HPDE6-E6E7 (cell line): ENCODE measurements around the gene GGN.
"Not testable (repeated sequence)": the region's sequence is repeated elsewhere in the genome, so short reads cannot be mapped to it uniquely, and the experiment has no call there.

Experiments used
- DNase-seq: peaks from one replicate; pipeline ENCODE4 v3.0.0; 2011; ENCODE audit warnings: missing footprints; ENCODE audit errors: extremely low spot score

Gene GGN

DNA sequence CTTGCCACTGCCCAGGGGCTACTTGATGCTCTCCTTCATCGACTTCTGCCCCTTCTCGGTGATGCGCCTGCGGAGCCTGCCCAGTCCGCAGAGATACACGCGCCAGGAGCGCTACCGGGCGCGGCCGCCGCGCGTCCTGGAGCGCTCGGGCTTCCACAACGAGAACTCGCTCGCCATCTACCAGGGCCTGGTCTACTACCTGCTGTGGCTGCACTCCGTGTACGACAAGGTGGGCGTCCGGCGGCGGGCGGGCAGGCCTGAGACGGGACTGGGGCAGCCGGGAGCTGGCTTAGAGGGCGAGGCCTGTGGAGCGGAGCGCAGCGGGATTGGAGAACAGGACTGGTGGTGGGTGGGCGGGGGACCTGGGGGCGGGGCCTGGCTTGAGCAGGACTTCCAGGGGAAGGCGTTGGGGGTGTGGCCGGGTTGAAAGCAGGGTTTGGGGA lies 26.2 kb downstream of the GGN start:
- DNase-seq = peak; percentile 95

DNA sequence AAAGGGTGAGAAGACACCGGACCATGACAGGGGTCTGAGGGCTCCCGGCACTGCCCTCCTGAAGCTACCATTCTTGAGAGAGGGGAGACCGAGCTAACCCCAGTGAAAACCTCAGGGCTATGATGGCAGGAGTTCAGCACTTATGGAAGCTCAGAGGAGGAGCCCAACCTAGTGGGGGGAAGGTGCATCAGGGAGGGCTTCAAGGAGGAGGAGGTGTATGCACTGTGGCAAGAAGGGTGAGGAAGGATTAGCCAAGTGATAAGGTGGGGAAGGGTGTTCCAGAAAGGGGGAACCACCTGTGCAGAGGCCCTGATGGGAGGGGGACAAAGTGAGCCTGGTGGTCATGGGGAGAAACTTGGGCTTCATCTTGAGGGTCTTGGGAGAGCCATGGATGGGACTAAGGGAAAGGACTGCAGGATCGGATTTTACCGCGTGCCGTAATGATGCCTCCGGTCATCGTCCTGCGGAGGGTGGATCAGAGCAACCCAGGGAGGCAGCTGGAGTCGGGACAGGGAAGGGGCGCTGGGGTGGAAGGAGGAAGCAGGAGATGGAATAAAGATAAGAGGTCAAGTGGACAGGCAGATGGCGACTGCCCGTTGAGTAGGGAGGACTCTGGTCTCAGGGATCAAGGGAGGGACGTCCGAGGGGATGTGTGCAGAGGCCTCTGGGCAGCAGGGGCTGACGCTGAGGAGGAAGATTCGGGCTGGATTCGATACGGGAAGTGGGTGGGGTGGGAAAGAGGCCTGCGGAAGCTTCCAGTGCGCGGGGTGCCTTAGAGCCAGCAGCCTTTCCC lies 26.8 kb downstream of the GGN start:
- no peak for DNase-seq

DNA sequence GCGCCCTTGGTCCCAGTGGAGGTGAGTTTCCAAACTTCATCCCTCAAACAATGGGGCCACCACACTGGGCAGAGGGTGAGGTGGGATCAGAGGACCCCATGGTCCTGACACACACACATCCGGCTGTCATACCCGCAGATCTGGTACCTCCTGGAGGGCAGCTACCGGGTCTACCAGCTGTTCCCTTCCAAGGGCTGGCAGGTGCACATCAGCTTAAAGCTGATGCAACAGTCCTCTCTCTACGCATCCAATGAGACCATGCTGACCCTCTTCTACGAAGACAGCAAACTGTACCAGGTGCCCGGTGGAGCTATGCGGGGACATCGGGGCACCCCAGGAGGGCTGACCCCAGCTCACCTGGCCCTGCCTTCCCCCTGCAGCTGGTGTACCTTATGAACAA lies 27.5 kb downstream of the GGN start:
- no peak for DNase-seq

DNA sequence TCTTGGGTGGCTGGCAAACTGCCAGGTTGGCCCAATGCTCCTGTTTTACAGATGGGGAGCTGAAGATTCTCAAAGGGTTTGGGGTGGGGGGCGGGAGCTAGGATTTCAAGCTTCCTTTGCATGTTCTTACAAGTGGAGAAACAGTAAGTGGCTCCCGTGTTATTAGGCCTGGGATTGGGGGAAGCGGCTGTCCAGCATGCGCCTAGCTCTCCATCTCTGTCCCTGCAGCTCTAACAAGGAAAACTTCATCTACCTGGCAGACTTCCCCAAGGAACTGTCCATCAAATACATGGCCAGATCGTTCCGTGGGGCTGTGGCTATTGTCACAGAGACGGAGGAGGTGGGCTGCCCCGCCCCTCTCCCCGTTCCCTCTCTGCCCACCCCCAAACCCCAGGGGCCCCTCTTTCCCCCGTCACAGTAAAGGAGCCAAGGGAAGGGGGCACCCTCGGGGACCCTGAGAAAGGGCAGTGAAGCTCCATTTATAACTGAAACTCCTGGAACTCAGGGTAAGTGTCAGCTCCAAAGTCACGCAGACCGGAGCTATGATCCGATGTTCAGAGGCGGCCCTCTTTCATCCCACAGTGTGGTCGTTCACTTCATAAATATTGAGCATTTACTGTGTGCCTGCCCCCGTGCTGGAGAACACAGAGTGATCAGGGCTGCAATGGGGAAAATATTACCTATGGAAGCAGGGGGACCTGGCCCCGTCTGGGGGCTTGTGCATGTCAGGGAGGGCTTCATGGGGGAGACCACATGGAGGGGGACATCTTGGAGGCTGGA lies 28.4 kb downstream of the GGN start:
- no peak for DNase-seq

DNA sequence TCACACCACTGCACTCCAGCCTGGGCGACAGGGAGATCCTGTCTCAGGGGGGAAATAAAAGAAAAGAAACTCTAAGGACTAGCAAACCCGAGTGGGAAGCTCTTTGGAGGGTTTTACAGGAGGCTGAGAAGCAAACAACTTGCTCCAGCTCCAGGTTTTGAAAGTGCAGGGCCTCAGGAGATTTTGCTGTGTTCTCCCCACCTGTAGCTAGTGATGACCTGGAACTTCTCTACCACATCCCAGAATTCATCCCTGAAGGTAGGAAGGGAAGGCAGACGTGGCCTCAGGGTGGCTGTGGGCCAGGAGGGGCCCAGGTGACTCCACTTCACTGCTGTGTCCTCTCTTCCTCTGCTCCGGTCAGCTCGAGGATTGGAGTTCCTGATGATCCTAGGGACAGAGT lies 29.8 kb downstream of the GGN start:
- DNase-seq = no peak

DNA sequence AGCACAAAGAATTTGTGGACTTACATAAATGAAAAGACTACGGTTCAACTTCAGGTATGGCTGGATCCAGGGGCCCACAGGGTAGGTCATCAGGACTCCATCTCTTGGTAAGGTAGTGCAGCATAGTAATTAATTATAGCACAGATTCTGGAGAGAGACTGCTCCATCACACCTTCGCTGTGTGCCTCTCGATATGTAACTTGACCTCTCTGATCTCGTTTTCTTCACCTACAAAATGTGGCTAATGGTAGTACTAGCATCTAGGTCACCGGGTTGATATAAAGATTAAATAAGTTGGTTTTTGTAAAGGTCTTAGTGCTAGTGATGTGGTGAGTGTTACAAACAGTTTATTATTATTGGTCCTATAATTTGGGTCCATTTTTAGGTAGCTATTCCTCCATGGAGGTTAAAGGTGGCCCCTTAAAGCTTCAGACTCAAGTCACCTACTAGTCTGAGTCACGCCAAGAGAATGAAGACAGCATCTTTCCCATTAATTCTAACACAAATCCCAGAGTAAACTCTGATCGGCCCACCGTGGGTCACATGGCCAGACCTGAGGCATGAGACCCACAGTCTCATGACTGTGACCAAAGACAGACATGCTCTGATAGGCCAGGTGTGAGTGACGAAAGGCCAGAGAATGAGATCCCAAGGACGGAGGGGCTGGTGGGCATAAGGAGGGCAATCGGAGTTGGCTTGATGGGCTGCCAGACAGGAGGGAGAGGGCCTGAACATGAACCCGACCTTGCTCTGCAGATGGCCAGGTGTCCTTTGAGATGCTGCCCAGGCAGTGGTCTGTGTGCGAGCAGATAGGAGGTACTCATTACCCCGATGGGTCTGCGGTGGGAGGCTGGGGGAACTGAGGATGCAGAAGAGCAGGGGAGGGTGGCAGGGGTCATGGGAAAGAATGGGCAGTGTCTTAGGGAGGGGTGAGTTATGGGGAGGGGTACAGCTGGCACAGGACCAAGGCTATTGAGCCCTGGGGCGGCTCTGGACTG lies 31.8 kb downstream of the GGN start:
- DNase-seq = no peak

DNA sequence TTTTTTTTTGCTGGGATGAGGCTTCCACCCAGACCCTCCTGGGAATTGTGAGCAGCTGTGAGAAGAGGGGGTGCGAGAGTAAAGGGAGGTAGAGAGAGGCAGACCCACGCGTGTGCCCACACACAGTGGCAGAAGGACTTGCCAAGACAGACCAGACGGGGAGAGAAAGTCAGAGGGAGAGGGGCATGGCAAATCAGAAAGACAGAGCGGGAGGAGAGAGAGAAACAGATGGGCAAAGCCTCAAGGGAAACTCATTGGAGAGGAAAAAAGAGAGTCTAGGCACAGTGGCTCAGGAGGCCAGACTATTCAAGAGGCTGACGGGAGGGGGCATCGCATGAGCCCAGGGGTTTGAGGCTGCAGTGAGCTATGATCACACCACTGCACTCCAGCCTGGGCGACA lies 35.2 kb downstream of the GGN start:
- DNase-seq = no peak

DNA sequence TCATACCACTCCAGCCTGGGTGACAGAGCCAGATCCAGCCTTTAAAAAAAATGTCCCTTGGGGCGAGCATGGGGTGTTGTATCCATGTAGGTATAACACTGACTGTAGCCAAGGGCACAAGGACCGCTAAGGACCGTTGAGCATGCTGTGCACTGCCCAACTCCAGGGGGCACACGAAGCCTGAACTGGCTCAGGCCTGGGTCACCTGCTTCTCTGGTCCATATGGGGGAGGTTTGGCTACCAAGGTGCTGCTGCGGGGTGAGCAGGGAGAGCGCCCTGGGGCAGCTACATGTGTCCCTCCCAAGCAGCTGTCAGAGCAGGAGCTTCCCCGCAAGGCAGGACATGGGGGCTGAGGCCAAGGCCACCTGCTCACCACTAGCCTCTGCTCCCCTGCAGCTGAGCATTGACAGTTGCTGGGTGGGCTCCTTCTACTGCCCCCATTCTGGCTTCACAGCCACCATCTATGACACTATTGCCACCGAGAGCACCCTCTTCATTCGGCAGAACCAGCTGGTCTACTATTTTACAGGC lies 35.9 kb downstream of the GGN start:
- DNase-seq = no peak

DNA sequence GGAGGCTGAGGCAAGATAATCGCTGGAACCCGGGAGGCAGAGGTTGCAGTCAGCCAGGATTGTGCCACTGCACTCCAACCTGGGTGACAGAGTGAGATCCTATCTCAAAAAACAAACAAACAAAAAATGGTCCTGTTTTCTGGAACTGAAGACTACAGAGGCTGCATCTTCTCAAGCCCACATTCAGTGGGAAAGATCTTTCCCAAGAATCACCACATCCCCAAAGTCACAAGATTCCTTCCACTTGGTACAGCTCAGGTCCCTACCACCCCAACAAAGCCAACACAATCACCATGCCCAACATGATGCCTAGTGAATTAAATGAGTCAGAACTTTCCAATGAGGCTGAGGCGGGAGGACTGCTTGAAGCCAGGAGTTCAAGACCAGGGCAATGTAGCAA lies 37.0 kb downstream of the GGN start:
- no peak for DNase-seq

DNA sequence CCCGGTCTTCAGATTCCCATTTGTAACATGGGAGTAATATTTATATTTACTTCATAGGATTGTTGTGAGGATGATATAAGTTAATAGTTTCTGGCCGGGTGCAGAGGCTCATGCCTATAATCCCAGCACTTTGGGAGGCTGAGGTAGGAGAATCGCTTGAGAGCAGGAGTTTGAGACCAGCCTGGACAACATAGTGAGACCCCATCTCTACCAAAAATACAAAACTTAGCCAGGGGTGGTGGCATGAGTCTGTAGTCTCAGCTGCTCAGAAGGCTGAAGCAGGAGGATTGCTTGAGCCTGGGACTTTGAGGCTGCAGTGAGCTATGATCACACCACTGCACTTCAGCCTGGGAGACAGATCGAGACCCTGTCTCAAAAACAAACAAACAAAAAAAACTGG lies 41.0 kb downstream of the GGN start:
- DNase-seq = no peak

DNA sequence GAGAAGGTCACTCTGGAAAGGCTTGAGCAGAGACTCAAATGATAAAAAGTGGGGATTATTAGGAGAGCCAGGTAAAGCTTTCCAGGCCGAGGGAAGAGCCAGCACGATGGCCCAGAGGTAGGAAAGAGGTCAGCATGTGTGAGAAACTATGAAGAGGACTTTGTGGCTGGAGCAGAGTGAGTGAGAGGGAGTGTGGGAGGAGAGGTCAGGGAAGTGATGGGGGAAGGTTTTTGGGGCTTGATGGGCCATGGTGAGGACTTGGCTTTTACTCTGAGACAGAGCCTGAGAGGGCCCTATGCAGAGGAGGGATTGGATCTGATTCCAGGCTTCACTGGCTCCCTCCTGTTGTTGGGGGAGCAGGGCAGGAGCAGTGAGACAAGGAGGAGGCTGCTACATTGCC lies 46.9 kb downstream of the GGN start:
- DNase-seq = no peak

DNA sequence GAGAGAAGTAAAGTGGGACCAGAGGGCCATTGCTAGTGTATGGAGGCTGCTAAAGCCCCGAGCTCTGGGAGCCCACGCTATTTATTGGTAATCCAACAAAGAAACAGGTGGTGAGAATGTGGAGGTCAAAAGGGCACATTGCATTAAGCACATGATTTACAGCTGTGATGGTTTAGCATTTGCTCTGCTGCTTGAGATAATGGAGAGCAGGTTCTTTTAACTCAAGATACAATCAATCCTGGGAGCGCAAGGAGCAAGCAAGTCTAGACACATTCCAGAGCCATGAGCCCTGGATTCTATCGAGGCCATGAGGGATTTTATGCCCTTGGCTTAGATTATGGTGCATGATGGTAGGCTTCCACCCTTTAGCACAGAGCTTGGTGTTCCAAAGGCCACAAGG lies 48.8 kb downstream of the GGN start:
- not testable (repeated sequence) for DNase-seq

DNA sequence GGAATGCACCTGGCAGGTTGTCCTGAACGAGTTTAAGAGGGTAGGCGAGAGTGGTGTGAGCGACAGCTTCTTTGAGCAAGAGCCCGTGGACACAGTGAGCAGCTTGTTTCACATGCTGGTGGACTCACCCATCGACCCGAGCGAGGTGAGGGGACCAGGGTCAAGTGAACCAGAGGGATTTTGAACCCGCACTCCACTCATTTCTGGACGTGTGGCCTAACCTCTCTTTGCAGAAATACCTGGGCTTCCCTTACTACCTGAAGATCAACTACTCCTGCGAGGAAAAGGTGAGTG lies 50.5 kb downstream of the GGN start:
- DNase-seq = no peak

DNA sequence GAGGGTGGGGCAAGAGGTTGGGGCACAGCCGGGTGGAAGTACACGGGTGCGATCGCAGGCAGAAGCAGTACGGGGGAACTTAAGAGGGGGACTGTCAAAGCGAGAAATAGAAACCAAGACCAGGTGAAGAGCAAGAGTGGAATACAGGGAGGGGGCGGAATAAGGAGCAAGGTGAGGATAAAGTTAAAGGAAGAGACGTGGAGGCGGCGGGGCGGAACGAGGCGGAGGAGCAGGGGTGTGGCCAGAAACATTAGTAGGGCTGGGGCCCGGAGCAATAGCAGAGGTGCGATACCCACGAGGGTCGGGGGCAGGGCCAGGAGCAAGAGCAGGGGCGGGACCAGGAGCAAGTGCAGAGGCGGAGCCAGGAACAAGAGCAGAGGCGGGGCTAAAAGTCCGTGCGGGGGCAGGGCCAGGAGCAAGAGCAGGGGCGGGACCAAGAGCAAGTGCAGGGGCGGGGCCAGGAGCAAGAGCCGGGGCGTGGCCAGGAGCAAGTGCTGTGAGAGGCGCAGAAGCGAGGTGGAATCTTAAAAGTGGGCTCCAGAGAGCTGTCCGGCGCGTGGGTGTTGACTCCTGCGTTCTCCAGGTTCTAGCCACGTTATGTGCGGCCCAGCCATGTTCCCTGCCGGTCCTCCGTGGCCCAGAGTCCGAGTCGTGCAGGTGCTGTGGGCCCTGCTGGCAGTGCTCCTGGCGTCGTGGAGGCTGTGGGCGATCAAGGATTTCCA lies 51.0 kb downstream of the GGN start:
- DNase-seq = peak; percentile 89

DNA sequence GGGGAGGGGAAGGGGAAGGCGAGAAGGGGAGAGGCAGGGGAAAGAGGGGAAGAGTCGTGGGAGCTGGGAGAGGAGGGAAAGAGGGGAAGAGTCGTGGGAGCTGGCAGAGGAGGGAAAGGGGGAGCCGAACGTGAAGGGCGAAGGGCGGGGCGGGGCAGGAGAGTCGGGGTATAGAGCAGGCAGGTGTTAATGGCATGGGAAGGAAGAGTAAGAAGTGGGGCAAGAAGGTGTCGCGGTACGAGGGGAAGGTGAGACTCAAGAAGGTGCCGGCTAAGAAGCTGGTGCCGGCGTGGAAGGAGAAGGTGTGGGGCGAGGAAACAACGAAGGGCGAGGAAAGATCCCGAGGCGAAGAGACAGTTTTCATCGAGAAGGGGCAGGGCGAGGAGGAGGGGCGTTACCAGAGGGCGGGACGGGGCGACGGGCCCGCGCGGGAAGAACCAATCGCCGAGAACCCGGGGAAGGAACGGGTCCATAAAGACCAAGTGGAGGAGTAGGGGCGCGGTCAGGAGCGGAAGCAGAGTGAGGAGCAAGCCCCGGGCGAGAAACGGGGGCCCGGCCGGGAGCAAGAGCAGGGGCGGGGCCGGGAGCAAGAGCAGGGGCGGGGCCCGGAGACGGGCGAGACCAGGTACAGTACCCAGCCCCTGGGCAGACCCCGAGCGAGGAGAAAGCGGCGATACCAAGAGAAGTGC lies 51.7 kb downstream of the GGN start:
- peak; percentile 97 for DNase-seq
